ENCODE results near the gene CALML4.
A peak's percentile ranks its signal among the peaks of the same experiment; 100 is the strongest.

The CALML4 gene

DNA sequence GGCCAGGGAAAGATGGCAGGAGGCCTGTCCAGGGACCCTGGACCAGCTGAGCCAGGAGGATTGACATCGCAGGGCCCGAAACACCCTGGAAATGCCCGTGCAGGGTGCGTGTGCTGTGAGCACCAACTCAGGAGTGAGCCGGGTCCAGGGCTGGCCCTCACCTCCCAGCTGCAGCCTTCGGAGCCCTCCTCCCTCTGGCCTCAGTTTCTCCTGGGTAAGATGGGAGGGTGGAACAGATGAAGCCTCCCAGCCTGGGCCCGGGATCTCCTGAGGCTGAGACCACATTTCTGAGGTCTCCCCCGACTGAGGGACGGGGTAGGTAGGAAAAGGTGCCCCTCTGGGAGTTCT, 5.3 kb upstream of the CALML4 start:
- H3K4me3 ChIP-seq (ENCODE audit: low read length) = no peak overlapping the region
- no peak for DNase-seq (ENCODE audit: low read depth)
- TF ChIP-seq, protein P1, sequence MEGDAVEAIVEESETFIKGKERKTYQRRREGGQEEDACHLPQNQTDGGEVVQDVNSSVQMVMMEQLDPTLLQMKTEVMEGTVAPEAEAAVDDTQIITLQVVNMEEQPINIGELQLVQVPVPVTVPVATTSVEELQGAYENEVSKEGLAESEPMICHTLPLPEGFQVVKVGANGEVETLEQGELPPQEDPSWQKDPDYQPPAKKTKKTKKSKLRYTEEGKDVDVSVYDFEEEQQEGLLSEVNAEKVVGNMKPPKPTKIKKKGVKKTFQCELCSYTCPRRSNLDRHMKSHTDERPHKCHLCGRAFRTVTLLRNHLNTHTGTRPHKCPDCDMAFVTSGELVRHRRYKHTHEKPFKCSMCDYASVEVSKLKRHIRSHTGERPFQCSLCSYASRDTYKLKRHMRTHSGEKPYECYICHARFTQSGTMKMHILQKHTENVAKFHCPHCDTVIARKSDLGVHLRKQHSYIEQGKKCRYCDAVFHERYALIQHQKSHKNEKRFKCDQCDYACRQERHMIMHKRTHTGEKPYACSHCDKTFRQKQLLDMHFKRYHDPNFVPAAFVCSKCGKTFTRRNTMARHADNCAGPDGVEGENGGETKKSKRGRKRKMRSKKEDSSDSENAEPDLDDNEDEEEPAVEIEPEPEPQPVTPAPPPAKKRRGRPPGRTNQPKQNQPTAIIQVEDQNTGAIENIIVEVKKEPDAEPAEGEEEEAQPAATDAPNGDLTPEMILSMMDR (IDR thresholded peaks at IDR 0.05; ENCODE audit: insufficient read depth, low read depth, low read length, missing control alignments) = no peak

DNA sequence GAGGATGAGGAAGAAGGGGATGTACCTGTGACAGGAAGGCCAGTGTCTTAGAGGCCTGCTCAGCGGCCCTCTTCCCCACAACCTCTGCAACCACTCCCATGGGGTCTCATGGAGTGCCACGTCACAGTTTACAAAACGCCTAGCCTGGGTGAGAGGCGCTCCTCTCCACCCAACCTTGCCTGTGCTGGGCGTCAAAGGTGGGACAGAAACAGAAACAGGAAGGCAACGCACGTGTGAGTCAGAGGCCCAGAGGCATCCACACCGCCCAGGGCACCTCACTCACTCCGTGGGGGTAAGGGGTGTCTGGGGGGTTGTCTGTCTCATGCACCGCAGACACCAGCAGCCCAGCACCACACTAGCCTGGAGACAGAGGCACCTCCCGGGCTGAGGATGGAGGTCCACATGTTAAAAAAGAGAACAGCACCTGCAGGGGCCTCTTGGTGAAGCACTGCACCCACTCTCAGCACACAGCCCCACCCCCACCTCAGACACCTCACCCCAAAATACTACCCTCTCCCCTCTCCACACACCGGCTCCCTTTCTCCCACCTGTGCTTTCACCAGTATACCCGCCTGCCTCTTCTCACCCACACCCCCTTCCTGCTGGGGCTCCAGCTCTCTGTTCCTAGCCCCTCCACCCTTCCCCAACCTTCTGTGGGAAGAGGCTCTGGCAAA, 4.7 kb upstream of the CALML4 start:
- DNase-seq (ENCODE audit: low read depth) = peak; percentile 54
- TF ChIP-seq, protein P1 (IDR thresholded peaks at IDR 0.05; ENCODE audit: insufficient read depth, low read depth, low read length, missing control alignments) = no peak

DNA sequence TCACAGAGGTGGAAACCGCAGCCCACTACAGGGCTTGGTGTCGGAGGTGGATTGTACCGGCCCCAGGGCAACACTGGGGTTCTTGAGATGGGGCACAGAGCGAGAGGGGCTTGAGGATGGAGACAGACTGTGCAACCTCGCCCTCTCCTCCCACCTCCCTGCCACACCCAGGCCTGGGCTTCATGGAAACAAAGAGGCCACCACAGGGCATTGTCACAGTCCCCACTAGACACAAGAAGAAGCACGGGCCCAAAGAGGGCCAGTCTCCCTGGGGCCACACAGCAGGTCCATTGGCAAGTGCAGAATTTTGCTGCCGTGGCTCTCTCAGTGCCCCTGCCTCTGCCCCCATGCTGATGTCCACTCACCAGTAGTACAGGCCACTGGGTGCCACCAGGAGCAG, 4.1 kb upstream of the CALML4 start:
- no peak for DNase-seq (ENCODE audit: low read depth)
- TF ChIP-seq, protein P1 (IDR thresholded peaks at IDR 0.05; ENCODE audit: insufficient read depth, low read depth, low read length, missing control alignments) = no peak
- H3K4me3 ChIP-seq (ENCODE audit: low read length) = no peak overlapping the region

More for the DNA sequence above, 4.7 kb upstream of the CALML4 start:
- H3K4me3 ChIP-seq (ENCODE audit: low read length) = no peak overlapping the region

DNA sequence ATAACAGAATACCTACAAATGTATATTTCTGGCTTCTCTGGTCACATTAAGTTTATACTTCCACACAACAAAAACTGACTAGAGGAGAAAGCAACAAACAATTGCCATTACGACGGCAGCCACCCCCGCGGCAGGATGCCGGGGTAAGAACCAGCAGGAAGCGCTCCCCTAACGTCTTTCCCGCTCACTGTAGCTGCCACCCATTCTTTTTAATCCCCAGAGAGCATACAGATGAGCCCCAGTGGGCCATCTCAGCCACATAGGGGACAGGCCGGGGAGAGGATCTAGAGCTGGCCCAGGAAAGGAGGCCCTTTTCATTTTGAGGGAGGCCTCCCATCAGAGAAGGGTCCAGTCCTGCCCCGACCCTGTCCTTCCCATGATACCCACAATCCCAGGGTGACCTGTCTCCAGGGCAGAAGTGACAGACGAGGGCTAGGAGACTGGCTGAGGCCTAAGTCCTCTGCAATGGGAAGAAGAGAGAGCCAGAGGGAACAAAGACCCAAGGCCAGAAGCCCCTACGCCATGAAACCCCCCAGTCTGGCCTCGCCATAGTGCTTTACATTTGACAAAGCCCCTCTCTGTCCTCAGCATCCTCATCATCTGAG, 3.6 kb upstream of the CALML4 start:
- no peak overlapping the region for H3K4me3 ChIP-seq (ENCODE audit: low read length)
- DNase-seq (ENCODE audit: low read depth) = no peak
- TF ChIP-seq, protein P1 (IDR thresholded peaks at IDR 0.05; ENCODE audit: insufficient read depth, low read depth, low read length, missing control alignments) = no peak

DNA sequence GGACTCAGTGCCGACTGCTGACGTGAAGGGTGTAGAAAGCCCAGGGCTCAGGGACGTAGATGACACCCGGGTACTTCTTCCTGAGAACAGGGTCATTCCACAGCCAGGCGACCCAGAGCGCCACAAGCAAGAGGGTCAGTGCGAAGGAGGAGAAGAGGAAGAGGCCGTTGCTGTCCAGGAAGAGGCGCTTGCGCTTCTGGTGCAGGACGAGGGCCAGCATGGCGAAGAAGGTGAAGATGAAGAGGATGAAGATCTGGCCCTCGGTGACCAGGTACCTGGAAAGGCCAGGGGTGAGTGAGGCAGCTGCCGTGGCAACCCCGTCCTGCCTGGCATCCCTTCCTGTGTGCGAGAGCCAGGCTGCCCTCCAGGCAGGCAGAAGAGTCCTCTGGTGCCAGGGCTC, 3.0 kb upstream of the CALML4 start:
- TF ChIP-seq, protein P1 (IDR thresholded peaks at IDR 0.05; ENCODE audit: insufficient read depth, low read depth, low read length, missing control alignments) = no peak

DNA sequence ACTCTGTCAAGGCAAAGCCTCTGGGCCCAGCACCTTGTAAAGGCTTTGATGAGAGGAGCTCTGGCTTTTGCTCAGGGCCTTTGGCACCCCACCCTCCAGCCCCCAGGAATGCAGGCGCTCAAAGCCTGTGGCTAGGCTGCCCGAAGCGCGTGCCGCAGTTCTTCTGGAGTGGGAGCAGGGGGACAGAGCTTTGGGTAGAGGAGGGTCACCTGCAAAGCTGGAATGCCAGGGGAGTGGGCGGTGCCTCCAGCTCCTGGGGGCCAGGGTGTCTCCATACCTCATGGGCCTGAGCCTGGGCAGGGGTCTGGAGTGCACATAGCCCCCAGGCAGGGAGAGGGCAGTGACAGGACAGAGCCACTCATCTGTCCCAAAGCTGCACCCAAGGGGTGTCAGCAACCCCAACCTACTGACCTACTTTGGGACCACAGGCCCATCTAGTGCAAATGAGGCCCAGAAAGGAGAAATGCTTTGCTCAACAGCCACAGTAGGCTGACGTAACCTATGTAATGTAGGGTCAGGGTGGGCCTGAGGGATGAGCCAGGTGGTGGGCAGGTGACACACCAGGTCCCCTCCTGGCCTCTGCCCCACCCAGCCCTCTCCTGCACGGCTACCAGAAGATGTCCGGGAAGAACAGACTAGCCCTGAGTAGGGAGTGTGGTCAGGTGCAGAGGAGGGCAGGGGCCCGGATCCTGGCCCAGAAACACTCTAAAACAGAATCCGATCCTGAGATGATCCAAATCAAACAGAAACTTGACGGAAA, 2.2 kb upstream of the CALML4 start:
- H3K4me3 ChIP-seq (ENCODE audit: low read length) = no peak overlapping the region
- TF ChIP-seq, protein P1 (IDR thresholded peaks at IDR 0.05; ENCODE audit: insufficient read depth, low read depth, low read length, missing control alignments) = no peak
- no peak for DNase-seq (ENCODE audit: low read depth)

More for the DNA sequence above, 3.0 kb upstream of the CALML4 start:
- no peak overlapping the region for H3K4me3 ChIP-seq (ENCODE audit: low read length)
- no peak for DNase-seq (ENCODE audit: low read depth)
